Pons (tissue), 1 donor: ENCODE data around the gene HLF.

Experiments
- DNase-seq: peaks from one replicate; pipeline ENCODE4 v3.0.0-alpha.2; 2016; ENCODE audit warnings: low spot score

HLF gene

GRCh38 chr17:55308613-55309391 is 44.0 kb downstream of the HLF start:
- no peak for DNase-seq

- no peak for DNase-seq
These were observed 47.1 kb downstream of the HLF start for GRCh38 chr17:55311767-55312375.

GRCh38 chr17:55312852-55313251 is 48.1 kb downstream of the HLF start:
- DNase-seq, result no peak

GRCh38 chr17:55314061-55314783 is 49.5 kb downstream of the HLF start:
- peak; percentile 19 for DNase-seq

GRCh38 chr17:55314784-55315491 is 50.2 kb downstream of the HLF start:
- no peak for DNase-seq

- DNase-seq, result no peak
These were observed 51.7 kb downstream of the HLF start for GRCh38 chr17:55316499-55316898.

GRCh38 chr17:55317284-55317683 is 52.5 kb downstream of the HLF start:
- no peak for DNase-seq

- DNase-seq, result no peak
These were observed 53.3 kb downstream of the HLF start for GRCh38 chr17:55318081-55318480.

- no peak for DNase-seq
These were observed 54.1 kb downstream of the HLF start for GRCh38 chr17:55318715-55319487.

- DNase-seq, result no peak
These were observed 55.3 kb downstream of the HLF start for GRCh38 chr17:55319933-55320593.

- DNase-seq, result peak; percentile 11
These were observed 56.0 kb downstream of the HLF start for GRCh38 chr17:55320594-55321426.

GRCh38 chr17:55321427-55322060 is 56.8 kb downstream of the HLF start:
- no peak for DNase-seq

- DNase-seq, result no peak
These were observed 57.8 kb downstream of the HLF start for GRCh38 chr17:55322453-55322985.

GRCh38 chr17:55323518-55324295 is 58.9 kb downstream of the HLF start:
- no peak for DNase-seq

GRCh38 chr17:55324296-55324978 is 59.7 kb downstream of the HLF start:
- DNase-seq, result no peak

- DNase-seq, result no peak
These were observed 60.6 kb downstream of the HLF start for GRCh38 chr17:55325406-55325805.

- DNase-seq, result no peak
These were observed 61.3 kb downstream of the HLF start for GRCh38 chr17:55326030-55326429.
